Hepatocyte (in vitro differentiated cells): ENCODE measurements around the gene ZFYVE28. TPM values are rescaled to one million over a fixed set of nuclear protein-coding genes. Genes with fewer than 3 reads are reported as not detected.
"Not testable (repeated sequence)": the region's sequence is repeated elsewhere in the genome, so short reads cannot be mapped to it uniquely, and the experiment has no call there.

ENCODE experiments used
- DNase-seq: peaks from one replicate; pipeline ENCODE4 v3.0.0-alpha.2; 2016; ENCODE audit warnings: low spot score
- H2AFZ ChIP-seq: fragments of 200-600 bp; sonication (generic); 2 replicates; pipeline ENCODE4 v1.6.0; 2016; ENCODE audit warnings: antibody characterized with exemption, mild to moderate bottlenecking
- H3K27ac ChIP-seq: fragments of 200-600 bp; sonication (generic); 2 replicates; pipeline ENCODE4 v1.5.1; 2016; ENCODE audit warnings: mild to moderate bottlenecking
- H3K27me3 ChIP-seq: fragments of 200-600 bp; sonication (generic); 2 replicates; pipeline ENCODE4 v1.6.1; 2016
- H3K36me3 ChIP-seq: fragments of 200-600 bp; sonication (generic); replicated peaks from 2 replicates; pipeline ENCODE4 v1.5.1; 2016; ENCODE audit warnings: low read depth; ENCODE audit not compliant: insufficient read depth
- H3K4me1 ChIP-seq: fragments of 200-600 bp; sonication (generic); 2 replicates; pipeline ENCODE4 v1.5.1; 2016; ENCODE audit warnings: mild to moderate bottlenecking, moderate library complexity; ENCODE audit not compliant: insufficient read depth
- H3K4me2 ChIP-seq: fragments of 200-600 bp; sonication (generic); 2 replicates; pipeline ENCODE4 v1.6.0; 2016
- H3K4me3 ChIP-seq: fragments of 200-600 bp; sonication (generic); 2 replicates; pipeline ENCODE4 v1.5.1; 2016; ENCODE audit warnings: mild to moderate bottlenecking
- H3K79me2 ChIP-seq: fragments of 200-600 bp; sonication (generic); 2 replicates; pipeline ENCODE4 v1.6.0; 2017; ENCODE audit warnings: mild to moderate bottlenecking
- H3K9me2 ChIP-seq: fragments of 200-600 bp; sonication (generic); replicated peaks from 2 replicates; pipeline ENCODE4 v1.6.0; 2017; ENCODE audit warnings: mild to moderate bottlenecking; ENCODE audit not compliant: insufficient read depth
- H3K9me3 ChIP-seq: fragments of 200-600 bp; sonication (generic); 2 replicates; pipeline ENCODE4 v1.5.1; 2016; ENCODE audit warnings: low read depth, mild to moderate bottlenecking
- H4K20me1 ChIP-seq: fragments of 200-600 bp; sonication (generic); 2 replicates; pipeline ENCODE4 v1.6.0; 2016; ENCODE audit warnings: mild to moderate bottlenecking; ENCODE audit not compliant: insufficient read depth, poor library complexity, severe bottlenecking
- EZH2 ChIP-seq: fragments of 200-600 bp; sonication (generic); IDR thresholded peaks from 2 replicates; pipeline ENCODE4 v1.6.1; 2016; ENCODE audit warnings: antibody characterized with exemption, mild to moderate bottlenecking, borderline replicate concordance
- EZH2phosphoT487 ChIP-seq: fragments of 200-600 bp; sonication (generic); IDR thresholded peaks from one replicate; pipeline ENCODE4 v1.6.1; 2018; ENCODE audit warnings: antibody characterized with exemption, mild to moderate bottlenecking, low read depth, moderate library complexity; ENCODE audit not compliant: unreplicated experiment, severe bottlenecking
- WGBS: methylation state at CpG from one replicate; pipeline ENCODE4 v1.1.6; 2016; ENCODE audit warnings: low lambda C conversion rate; ENCODE audit errors: missing lambda C conversion rate; 5-methylcytosine and 5-hydroxymethylcytosine counted together
- polyA plus RNA-seq: library from polyadenylated mRNA; unstranded; fragments of >200 nt; fragmentation: Nextera tagmentation; extraction: Ambion mirVana; gene quantifications from 2 replicates; pipeline ENCODE4 v1.2.1, GENCODE V29; 2016
- total RNA-seq: library from RNA; depleted of rRNA; stranded (reverse); fragments of >200 nt; gene quantifications from 2 replicates; pipeline ENCODE4 v1.2.3, GENCODE V29; 2014
- TF ChIP-seq, protein P1 (sequence below): fragments of 200-600 bp; sonication (generic); IDR thresholded peaks from 2 replicates; pipeline ENCODE4 v1.5.1; 2016; ENCODE audit warnings: antibody characterized with exemption, mild to moderate bottlenecking; ENCODE audit not compliant: poor library complexity

ZFYVE28 gene
- total and polyA plus RNA-seq, 2 experiments from 2014 or later: 2.2 to 3.4 TPM

DNA sequence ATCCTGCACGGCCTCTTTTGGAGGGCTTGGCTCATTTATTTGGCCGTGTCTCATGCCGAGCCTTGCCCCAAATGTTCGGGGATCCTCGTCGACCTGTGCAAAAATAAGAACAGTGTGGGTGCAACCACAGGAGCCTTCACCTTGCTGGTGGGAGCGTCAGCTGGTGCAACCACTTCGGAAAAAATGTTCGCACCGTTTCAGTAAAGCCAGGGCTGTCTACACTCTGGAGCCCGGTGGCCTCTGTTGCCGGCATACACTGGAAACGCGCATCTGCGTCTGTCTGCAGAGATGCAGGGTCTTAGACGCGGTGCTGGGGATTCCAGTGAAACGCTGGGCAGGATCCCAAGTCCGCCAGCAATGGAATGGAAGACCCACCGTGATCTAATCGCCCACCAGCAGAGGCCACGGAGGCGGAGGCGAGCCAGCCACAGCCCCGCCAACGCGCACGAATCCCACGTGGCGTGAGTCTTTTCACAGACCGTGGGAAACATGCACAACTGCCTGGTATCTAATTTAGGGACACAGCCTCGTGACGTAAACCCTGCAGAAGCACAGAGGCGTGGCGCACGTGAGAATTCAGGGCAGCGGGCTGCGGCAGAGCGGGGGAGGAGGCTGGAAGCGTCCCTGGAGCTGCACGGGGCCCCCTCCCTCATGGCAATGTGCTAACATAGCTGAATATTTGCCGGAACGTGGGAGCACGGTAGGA, 142.7 kb downstream of the ZFYVE28 start:
- no peaks in the 10 kb centered on the region for H3K36me3 ChIP-seq
- 93% methylated on average over 44 of the region's 44 CpGs for WGBS
- H3K27me3 ChIP-seq: no peaks in the 10 kb centered on the region
- no peaks in the 10 kb centered on the region for H3K79me2 ChIP-seq
- H4K20me1 ChIP-seq: no peaks in the 10 kb centered on the region
- no peak overlapping the region for H3K4me2 ChIP-seq
- no peaks in the 10 kb centered on the region for H3K4me1 ChIP-seq
- H3K4me3 ChIP-seq: no peak overlapping the region
- H2AFZ ChIP-seq: no peak overlapping the region
- H3K9me3 ChIP-seq: no peaks in the 10 kb centered on the region
- DNase-seq: no peak
- H3K9me2 ChIP-seq: no peaks in the 10 kb centered on the region
- TF ChIP-seq EZH2phosphoT487 (no peak), EZH2 (no peak)
- H3K27ac ChIP-seq: no peak overlapping the region

GRCh38 chr4:2275044-2275397, 143.4 kb downstream of the ZFYVE28 start:
- not testable (repeated sequence) for H2AFZ ChIP-seq, H3K4me3 ChIP-seq, DNase-seq, H3K4me2 ChIP-seq, H3K4me1 ChIP-seq, H3K27me3 ChIP-seq, H3K79me2 ChIP-seq, H3K9me3 ChIP-seq, H4K20me1 ChIP-seq, H3K9me2 ChIP-seq, H3K27ac ChIP-seq, H3K36me3 ChIP-seq
- 91% methylated on average over 10 of the region's 10 CpGs for WGBS

DNA sequence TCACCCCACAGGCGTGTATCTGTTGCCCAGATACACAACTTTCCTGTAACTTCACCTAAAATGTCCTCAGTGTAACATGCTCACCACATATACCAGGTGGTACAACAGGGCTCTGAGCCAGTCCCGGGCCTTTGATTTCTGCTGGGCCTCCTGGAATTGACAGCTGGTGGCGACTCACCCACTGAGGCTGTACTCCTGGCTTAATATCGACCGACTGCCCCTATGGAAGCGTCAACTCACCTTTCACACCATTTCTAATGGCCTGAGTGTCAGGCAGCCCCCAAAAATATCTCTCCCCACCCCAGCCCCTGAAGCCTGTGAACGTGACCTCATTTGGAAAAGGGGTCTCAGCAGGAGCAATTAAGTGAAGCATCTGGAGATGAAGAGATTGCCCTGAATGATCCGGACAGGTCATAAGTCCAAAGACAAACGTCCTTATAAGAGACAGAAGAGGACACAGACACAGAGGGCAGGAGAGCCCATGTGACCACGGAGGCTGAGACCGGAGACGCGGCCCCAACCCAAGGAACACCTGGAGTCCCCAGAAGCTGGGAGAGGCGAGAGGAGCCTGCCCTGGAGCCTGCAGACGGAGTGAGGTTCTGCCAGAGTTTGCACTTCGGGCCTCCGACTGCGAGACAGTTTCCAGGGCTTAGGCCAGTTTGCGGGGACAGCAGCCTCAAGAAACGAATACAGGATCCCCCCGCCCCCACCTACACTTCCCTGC, 144.0 kb downstream of the ZFYVE28 start:
- Histone ChIP-seq H3K9me3 (no peaks in the 10 kb centered on the region), H3K36me3 (no peaks in the 10 kb centered on the region), H3K27ac (no peak overlapping the region), H3K4me3 (no peak overlapping the region), H4K20me1 (no peaks in the 10 kb centered on the region), H3K4me1 (no peaks in the 10 kb centered on the region), H2AFZ (no peak overlapping the region), H3K9me2 (no peaks in the 10 kb centered on the region), H3K79me2 (no peaks in the 10 kb centered on the region), H3K4me2 (no peak overlapping the region), H3K27me3 (no peaks in the 10 kb centered on the region)
- TF ChIP-seq, protein P1, sequence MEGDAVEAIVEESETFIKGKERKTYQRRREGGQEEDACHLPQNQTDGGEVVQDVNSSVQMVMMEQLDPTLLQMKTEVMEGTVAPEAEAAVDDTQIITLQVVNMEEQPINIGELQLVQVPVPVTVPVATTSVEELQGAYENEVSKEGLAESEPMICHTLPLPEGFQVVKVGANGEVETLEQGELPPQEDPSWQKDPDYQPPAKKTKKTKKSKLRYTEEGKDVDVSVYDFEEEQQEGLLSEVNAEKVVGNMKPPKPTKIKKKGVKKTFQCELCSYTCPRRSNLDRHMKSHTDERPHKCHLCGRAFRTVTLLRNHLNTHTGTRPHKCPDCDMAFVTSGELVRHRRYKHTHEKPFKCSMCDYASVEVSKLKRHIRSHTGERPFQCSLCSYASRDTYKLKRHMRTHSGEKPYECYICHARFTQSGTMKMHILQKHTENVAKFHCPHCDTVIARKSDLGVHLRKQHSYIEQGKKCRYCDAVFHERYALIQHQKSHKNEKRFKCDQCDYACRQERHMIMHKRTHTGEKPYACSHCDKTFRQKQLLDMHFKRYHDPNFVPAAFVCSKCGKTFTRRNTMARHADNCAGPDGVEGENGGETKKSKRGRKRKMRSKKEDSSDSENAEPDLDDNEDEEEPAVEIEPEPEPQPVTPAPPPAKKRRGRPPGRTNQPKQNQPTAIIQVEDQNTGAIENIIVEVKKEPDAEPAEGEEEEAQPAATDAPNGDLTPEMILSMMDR: no peak
- TF ChIP-seq EZH2phosphoT487 (no peak), EZH2 (no peak)
- WGBS: 83% methylated on average over 21 of the region's 21 CpGs
- DNase-seq: no peak

DNA sequence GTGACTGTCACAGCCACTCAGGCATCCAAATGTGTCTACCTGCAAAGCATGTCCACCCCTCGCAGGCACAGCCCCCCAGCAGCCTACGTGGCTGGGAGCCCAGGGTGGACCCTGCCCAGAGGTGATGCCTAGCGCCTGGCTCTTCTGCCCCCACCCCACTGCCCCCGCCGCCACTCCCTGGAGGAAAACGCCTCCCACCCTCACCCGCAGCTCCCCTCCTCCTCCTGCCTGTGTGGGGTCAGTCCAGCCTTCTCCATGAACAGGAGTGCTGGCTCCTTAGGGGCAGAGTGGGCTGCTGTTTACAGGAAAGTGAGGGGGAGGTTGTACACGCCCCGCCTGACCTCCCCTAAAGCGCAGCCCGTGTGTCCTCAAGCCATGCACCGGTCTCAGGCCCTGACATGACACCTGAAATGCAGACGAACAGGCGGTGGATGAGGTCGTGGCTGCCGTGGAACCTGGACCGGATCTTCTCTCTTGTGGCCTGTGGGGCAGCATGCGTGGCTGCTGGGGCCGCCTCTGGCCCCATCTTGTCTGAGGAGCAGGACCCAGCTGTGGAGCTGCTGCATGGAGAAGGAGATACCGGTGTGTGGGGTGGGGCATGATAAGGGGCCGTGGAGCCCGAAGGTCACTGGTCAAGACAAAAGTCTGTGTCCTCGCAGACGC, 144.7 kb downstream of the ZFYVE28 start:
- H3K9me3 ChIP-seq: no peaks in the 10 kb centered on the region
- H3K4me2 ChIP-seq: no peak overlapping the region
- H3K4me3 ChIP-seq: no peak overlapping the region
- no peaks in the 10 kb centered on the region for H3K27me3 ChIP-seq
- no peaks in the 10 kb centered on the region for H3K9me2 ChIP-seq
- no peaks in the 10 kb centered on the region for H3K36me3 ChIP-seq
- no peak overlapping the region for H2AFZ ChIP-seq
- H3K79me2 ChIP-seq: no peaks in the 10 kb centered on the region
- H3K27ac ChIP-seq: no peak overlapping the region
- WGBS: 65% methylated on average over 18 of the region's 24 CpGs
- no peaks in the 10 kb centered on the region for H3K4me1 ChIP-seq
- DNase-seq: no peak
- H4K20me1 ChIP-seq: no peaks in the 10 kb centered on the region
- TF ChIP-seq, protein P1: no peak
- TF ChIP-seq EZH2phosphoT487 (no peak), EZH2 (no peak)
